T-helper 1 cell treated with Interleukin-12 subunit alpha and Interleukin-12 subunit beta and Interleukin-4 antibody, amounts not matched to agents 30 ng/mL and 1 ng/mL, for 36 hours (primary cell): ENCODE results near the gene CER1. TPM values are rescaled to one million over a fixed set of nuclear protein-coding genes. Genes with fewer than 3 reads are reported as not detected.

Experiments
- intact Hi-C: fragments of 100-400 bp; cut with micrococcal nuclease; formaldehyde crosslinking; loops from one replicate; pipeline ENCODE4 v1.15.1; 2024
- total RNA-seq: library from RNA; stranded (reverse); gene quantifications from 2 replicates; pipeline ENCODE4 v1.2.3, GENCODE V29; 2022

The CER1 gene, protein sequence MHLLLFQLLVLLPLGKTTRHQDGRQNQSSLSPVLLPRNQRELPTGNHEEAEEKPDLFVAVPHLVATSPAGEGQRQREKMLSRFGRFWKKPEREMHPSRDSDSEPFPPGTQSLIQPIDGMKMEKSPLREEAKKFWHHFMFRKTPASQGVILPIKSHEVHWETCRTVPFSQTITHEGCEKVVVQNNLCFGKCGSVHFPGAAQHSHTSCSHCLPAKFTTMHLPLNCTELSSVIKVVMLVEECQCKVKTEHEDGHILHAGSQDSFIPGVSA
- total RNA-seq, result not detected in 2 replicates

DNA sequence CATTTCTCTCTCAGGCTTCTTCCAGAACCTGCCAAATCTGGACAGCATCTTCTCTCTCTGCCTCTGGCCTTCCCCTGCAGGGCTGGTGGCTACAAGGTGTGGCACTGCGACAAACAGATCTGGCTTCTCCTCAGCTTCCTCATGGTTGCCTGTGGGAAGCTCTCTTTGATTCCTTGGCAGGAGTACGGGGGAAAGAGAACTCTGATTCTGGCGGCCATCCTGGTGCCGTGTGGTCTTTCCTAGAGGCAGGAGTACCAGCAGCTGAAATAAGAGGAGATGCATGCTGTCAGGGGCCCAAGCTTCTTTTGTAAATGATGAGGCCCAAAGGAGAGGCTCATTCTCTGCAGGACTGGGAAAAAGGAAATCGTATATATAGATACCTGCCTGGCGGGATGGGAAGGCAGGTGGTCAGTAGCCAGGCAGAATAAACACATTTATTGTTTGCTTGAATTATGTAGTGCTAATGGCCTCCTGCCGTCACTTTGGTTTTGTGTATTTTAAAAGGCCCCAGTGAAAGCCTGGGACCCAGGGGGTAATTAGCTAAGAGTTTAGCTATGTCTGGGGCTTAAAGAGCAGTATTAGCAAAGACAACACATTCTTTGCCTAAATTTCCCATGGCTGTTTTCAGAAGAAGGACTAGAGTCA lies at the start of gene CER1:
Gene CER1, minus strand, starts transcription at position 343 of the 645 bp plus-strand sequence. Its CDS starts 61 bp downstream, at position 282.
- intact Hi-C loops, result no loop called here

DNA sequence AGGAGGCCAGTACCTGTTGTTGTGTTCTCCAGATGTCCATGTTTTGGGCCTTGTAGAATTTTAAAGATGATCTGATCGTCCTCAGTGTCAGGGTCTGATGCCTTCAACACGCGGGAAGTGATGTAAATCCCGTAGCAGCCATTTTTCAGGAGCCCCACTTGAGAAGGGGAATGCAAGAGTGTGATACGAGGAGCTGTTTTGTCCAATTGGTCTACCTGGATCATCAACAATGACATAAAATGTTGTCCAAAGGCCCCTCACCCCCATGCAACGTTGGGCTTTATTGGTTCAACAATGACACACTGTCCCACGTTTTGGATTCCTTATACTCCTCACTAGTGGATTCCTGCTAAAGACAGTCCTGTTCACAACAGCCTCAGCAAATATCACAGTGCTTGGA lies 48.1 kb upstream of the CER1 start:
- intact Hi-C loops, result no loop called here

DNA sequence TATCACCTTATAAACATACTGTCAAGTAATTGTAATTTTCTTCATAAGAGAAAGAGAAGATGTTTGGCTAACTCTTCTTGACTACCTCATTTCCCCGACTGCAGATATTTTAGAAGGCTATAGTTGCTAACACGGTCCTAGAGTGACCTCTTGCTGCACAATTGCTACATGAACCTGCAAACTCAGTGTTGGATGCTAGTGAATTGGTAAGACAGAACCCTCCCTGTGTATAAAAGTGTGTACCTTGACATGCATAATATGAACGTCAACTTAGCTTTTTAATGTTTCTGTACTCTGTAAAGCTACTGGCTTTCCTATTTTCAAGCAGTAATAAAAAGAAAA lies 46.7 kb upstream of the CER1 start:
- intact Hi-C loops, result no loop called here

DNA sequence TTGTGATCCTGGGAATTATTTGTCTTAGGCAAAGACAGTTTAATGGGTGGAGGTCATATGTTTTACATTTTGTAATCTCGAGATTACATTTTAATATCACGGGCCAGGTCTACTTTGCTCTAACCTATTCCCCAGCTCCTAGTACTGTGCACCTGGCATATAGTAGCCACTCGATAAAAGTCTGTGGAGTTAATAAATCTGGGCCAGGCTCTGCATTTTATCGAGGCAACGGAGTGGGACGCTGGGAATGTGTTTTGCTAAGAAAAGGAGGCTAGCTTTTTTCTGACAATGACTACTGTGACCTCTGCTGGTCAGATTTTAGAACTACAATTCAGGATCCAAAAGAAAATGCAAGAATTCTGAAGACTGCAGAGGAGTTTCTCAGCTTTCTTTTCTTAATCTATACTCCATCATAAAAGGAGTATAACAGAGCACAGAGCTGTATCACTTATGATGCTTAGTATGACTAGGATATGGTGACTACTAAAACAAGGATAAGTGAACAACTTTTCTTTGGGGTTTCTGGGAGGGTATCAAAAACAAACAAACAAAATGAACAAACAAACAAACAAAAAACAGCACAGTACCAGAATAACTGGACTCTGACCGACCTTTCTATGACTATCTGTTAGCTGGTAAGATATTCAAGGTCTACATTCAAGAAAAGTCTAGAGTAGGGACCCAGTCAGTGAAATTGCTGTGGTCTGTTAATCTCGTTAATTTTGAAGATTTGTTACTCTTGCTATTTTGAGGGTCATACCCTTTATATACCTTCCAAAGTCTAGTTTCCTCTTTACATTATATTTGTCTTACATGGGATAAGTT lies 46.1 kb upstream of the CER1 start:
- intact Hi-C loops, result loop anchor here (1.0 kb wide), 5 partner anchors 152 to 1341 kb away; no protein-coding TSS in a partner anchor

DNA sequence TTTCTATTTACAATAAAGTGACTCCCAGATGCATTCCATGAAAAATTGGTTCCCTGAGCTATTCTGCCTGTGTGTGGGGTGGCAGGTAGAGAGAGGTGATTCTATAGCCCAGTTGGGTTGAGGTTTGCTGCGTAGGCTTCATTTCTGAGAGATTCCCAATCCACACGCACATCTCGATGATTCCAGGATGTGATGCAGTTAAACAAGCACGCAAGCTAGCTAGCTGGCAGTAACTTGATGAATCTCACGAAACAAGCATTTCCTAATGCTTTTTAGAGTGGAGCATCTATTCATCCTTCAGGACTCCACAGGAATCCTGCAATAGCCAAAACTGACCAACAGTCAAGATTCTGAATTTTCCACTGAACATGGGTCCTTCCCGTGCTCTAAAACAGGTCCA lies 43.8 kb upstream of the CER1 start:
- intact Hi-C loops, result no loop called here

DNA sequence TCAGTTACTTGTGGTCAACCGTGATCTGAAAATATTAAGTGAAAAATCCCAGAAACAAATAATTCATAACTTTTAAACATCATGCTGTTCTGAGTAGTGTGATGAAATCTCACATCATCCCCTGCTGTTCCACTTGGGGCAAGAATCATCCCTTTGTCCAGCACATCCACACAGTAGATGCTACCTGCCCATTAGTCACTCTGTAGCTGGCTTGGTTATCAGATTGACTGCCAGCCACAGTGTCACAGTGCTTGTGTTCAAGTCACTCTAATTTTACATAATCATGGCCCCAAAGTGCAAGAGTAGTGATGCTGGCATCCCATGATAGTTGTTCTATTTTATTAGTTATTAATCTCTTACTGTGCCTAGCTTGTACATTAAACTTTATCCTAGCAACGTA lies 39.1 kb upstream of the CER1 start:
- intact Hi-C loops, result no loop called here

DNA sequence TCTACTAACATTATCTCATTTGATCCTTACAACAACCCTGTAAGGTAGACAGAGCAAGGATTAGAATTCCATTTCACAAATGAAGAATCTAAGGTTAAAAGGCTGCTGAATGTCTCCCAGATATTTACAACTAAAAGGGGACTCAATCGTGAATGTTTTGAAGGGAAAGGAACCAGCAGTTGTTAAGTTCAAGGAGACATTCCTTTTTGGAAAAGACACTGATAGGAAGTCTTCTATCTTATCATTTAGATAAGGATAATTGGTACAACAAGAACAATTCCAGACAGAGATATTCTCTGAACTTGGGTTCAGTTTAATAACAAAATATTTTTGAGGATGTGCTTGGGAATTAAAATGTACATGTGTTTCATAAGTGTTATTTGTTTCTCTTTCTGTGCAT lies 37.5 kb upstream of the CER1 start:
- intact Hi-C loops, result no loop called here

DNA sequence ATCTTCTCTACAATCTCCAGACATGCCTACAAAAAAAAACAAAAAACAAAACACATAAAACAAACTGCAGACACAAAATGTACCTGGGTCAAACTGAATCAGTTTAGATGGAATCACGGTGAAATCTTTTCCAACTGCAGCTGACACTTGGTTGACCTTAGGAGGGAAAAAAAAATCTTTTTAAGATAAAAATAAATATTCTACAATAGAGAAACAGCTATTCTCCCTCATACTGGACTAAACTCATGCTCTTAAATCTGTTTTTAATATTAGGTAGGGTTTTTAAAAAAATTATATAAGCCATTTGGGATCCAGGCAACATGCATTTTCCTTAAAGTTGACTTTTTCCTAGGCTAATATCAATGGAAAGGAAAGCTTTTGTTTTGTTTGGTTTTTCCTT lies 33.8 kb upstream of the CER1 start:
- intact Hi-C loops, result no loop called here

DNA sequence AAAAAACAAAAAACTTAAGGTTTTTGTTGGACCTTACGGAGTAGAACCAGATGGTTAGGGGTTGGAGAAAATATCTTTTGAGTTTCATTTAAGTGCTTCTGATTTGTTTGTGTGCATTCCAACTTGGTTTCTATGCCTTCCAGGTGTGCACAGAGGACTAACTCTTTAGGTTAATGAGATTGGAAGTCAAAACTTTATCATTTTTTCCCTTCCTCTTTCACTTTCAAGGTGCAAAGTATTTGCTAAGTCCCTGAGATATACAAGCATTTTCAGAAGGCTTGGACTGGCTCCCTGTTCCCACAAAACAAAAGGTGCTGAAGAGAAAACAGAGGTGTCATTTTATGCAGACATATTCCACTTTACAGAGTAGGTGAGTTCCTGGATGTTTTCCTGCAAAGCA lies 30.3 kb upstream of the CER1 start:
- intact Hi-C loops, result no loop called here

DNA sequence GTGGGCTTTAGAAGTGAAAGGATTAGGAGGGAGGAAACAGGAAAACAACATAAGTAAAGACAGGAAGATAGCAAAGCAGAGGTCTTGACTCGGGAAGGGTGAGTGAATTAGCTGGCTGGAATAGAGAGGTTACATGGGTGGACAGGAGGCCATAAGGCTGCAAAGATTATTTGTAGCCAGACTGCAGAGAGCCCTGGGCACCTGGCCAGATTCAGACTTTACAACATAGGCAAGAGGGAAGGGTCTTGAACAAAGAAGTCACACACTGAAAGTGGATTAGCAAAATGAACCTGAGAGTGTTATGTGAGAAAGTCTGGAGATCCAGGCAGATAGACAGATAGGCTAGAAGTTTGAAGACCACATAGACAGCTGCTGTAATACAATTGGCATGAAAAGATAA lies 29.7 kb upstream of the CER1 start:
- intact Hi-C loops, result no loop called here

DNA sequence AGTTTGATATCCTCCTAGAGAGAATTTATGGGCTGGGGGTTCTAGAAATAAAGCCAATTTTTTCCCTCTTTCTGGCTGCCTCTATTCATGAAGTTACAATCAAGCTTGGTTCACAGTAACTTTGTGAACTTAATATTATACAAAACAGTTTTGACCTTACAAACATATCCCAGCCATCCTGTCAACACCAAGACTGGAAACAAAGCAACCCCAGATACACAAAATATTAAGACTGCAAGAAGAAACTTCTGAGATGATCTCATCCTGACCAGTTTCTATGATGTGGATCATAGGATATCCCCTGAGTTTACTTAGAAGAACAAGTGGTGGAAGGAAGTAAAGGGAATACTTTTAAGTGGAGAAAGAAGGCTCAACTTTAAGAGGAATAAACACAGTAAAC lies 28.3 kb upstream of the CER1 start:
- intact Hi-C loops, result no loop called here

DNA sequence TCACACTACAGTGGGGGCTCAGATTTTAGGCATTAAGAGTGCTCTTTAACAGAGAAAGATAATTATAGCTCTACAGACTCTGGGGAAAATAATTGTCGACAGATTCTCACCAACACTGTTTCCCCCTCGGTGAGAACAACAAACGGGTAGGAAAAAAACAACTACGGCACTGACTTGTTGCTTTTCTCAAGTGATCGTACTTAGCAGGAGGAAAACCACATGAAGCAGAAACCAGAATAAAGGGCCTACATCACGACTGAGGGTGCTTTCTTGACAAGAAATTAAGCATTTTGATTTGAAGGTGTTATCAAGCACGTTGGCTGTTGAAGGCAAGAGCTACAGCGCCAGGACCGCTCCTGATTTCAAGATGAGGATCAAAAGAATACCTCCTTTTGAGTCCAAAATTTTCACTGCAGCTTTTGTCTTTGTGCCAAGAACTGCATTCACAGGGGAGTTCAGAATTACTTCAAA lies 27.2 kb upstream of the CER1 start:
- intact Hi-C loops, result no loop called here

DNA sequence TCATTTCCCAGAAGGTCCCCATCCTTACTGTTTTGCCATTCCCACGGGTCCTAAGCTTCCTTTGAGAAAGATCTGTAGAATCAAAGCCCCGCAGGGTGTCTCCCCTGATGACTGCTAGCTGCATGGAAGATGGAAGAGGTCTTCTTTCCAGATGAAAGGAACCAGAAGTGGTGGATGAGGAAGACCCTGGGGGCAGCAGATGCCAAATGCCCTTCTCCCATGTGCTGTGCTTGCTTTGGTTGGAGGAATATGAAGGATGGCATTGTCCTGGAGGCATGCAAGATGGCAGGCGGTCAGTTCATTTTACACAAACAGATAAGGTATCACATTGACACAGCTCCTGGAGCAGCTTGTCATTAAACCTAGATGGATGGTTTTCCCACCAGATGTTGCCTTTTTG lies 25.8 kb upstream of the CER1 start:
- intact Hi-C loops, result no loop called here

DNA sequence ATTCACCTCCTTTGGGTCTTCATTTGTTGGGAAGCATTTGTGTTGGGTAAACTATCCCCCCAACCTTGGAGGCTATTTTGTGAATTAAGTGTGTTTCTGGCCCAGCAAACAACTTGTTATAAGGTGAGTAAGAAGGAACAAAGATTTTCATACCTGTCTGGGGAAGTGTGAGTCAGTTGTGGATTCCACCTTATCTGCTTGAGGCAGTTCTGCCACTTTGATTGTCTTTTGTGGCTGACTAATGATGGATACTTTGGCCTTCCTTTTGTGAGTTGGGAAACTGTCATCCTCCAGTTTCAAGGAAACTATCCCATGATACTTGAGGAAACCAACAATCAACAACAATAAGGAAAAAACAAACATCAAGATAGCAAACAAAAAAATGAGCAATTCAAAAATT lies 24.6 kb upstream of the CER1 start:
- intact Hi-C loops, result no loop called here

DNA sequence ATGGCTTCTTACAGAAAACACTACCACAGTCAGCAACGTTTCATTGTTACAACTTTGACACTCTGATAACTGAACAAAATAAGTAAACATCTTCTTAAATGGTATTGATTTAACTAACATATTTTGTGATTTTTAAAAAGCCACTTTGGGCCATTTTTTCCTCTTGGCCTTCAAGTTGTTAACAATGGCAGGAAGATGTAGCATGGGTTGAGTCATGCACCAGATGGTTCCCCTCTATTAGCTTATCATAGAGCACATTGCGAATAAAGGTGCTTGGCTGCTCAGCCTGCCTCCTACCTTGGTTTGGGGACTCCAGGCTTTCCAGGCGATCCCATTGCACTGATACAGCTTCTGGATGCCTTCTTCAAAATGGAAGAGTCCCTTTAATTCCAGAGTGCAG lies 24.1 kb upstream of the CER1 start:
- intact Hi-C loops, result no loop called here

DNA sequence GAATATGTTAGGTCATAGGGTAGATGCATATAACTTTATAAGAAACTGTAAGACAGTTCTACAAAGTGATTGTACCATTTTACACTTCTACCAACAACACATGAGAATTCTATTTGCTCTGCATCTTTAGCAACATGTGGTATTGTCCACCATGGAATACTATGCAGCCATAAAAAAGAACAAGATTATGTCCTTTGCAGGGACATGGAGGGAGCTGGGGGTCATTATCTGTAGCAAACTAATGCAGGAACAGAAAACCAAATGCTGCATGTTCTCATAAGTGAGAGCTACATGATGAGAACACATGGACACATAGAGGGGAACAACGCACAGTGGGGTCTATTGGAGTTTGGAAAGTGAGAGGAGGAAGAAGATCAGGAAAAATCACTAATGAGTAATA lies 22.2 kb upstream of the CER1 start:
- intact Hi-C loops, result no loop called here

DNA sequence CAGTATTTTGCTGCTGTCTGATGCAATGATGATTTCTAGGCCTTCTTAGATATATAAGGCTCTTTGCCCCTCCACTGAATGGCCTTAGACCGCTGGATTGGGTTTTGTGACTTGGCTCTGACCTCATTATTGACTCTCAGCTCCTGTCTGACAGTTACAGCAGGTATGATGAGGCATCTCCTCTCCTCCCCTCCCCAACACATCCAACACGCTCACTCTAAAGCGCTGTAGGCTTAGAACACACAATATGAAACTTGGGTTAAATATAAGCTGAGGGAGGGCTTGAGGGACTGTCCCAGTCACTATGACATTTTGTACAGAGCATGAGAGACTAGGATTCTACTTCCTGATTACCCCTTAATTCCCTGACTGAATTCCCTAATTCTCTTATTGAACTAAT lies 18.8 kb upstream of the CER1 start:
- intact Hi-C loops, result no loop called here

DNA sequence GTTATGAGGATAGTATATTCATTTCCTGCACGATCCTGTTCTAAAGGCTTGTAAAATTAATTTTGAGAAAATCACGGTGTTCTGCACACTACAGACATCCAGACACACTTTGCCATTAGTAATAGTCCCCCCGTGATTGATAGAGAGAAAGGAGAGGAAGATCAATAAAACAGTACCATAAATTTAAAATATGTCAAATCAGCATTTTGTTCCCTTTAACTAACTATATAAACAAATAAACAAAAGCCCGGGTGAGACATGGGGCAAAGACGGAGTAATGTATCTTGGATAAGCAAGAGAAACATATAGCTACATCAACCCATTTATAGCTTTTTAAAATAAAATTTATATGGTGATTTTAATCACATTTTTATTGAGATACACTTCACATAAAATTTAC lies 10.6 kb upstream of the CER1 start:
- intact Hi-C loops, result loop anchor here (5.0 kb wide), 1 partner anchor 1456 kb away; the partner anchor contains the start of gene MPDZ

DNA sequence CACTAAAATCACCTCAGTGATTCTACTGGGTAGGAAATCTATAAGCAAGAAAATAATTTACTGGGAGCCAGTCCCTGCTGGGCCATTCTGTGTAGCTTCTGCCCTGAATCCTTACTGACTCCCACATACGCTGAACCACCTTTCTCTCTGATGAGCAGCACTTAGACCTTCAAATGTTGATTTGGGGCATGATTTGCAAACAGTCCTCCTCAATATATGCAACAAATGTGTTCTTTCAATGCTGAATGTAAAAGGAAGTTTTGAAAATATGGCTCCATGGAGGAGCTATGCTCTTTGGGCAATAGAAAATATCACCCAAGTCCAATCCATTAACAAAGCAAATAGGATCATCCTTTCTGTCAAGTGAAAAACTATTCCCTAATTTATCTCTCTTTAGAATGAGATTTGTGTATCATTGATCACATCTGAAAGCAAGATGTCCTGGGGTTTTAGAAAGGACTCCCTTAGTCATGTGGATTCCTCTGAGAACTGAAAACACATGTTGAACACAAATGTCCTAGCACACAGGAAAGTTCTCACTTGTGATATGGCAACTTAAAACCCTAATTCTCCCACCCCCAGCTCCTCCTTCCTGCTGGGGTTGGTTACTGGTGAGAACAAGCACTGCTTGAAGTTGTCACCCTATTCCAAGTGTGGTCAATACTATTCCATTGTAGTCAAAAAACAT lies 8.9 kb upstream of the CER1 start:
- intact Hi-C loops, result loop anchor here (5.0 kb wide), 1 partner anchor 1454 kb away; the partner anchor contains the start of gene MPDZ

DNA sequence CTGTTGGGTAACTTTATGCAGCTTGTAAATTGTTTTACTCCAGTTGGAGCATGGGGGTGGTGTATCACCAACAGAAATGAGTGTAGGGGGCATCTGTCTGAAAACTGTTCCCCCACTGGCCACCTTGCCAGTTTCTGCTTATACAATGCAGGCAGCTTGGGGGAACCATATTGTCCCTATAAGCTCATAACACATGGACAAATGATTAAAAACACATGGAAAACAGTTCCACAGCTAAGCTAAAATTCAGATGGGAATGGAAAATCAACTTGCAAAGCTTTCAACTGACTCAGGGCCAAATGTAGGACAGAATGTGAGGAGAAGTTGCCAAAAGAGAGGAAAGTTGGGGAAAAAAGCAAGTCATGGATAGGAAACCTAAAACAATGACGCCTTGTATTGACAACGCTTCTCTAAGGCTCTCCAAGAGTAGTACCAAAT lies 7.9 kb upstream of the CER1 start:
- intact Hi-C loops, result loop anchor here (5.0 kb wide), 1 partner anchor 1453 kb away; the partner anchor contains the start of gene MPDZ

DNA sequence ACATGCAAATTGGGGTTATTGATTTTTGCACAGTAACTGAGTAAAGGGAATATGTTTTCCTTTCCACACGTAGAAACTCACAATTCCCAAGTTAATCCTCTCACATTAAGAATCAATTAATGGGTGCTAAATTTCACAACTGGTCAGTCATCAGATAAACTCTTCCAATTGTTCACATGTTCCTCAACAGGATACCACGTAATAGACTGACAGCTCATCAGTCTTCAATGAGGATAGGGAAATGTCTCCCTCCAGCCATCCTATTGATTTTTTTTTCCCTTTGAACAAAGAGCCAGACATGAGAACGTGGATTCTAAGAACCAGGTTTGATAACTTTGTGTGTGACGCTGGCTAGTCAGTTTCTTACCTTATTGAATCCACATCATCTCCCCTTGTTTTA lies 768 bp upstream of the CER1 start:
- intact Hi-C loops, result no loop called here
